SH-SY5Y (cell line): ENCODE measurements around the gene ANLN.

Source experiments
- GATA2 ChIP-seq: IDR thresholded peaks from 2 replicates; pipeline ENCODE4 v1.6.1; 2011; ENCODE audit warnings: mild to moderate bottlenecking, low read depth, low read length
- GATA3 ChIP-seq: IDR thresholded peaks from 2 replicates; pipeline ENCODE4 v1.6.1; 2011; ENCODE audit warnings: low read depth, mild to moderate bottlenecking, low read length, moderate library complexity

- TF ChIP-seq GATA3: no peak
- TF ChIP-seq GATA2: no peak
Observed at GRCh38 chr7:36344622-36345021, 45.0 kb upstream of the ANLN start.
